WTC11 (cell line): ENCODE data around the gene MYO16. TPM values are rescaled to one million over a fixed set of nuclear protein-coding genes. Genes with fewer than 3 reads are reported as not detected.

Source experiments
- ATAC-seq: fragments of 200-7000 bp; cut with Tn5 transposase; 2 replicates; pipeline ENCODE4 v1.10.0; 2021; ENCODE audit warnings: mild to moderate bottlenecking, moderate library complexity
- CTCF ChIA-PET: fragments of 300-600 bp; sonication (Branson Sonifier 250); formaldehyde crosslinking; loops from one replicate; lab custom pipeline; 2021; ENCODE audit warnings: antibody characterized with exemption; lab: Charles Lee
- POLR2A ChIA-PET: fragments of 350-600 bp; sonication (Branson Sonifier 250); formaldehyde crosslinking; loops from one replicate; lab custom pipeline; 2021; ENCODE audit warnings: antibody characterized with exemption; lab: Charles Lee
- DNase-seq: peaks from one replicate; pipeline ENCODE4 v3.0.0; 2021; ENCODE audit warnings: low spot score
- H3K27ac Mint-ChIP-seq: 2 replicates; pipeline ENCODE4 v1.8.0; 2021; ENCODE audit warnings: mixed read lengths
- H3K27me3 Mint-ChIP-seq: 2 replicates; pipeline ENCODE4 v1.8.0; 2021; ENCODE audit warnings: low read depth, mild to moderate bottlenecking, moderate library complexity, mixed read lengths
- H3K36me3 Mint-ChIP-seq: 2 replicates; pipeline ENCODE4 v1.8.0; 2021; ENCODE audit warnings: mixed read lengths
- H3K4me1 Mint-ChIP-seq: 2 replicates; pipeline ENCODE4 v1.8.0; 2022; ENCODE audit warnings: mixed read lengths
- H3K4me3 Mint-ChIP-seq: 2 replicates; pipeline ENCODE4 v1.8.0; 2021; ENCODE audit warnings: mild to moderate bottlenecking, moderate library complexity, mixed read lengths
- H3K9me3 Mint-ChIP-seq: 2 replicates; pipeline ENCODE4 v1.8.0; 2021; ENCODE audit warnings: mixed read lengths
- AFF4 ChIP-seq: sonication (generic); formaldehyde crosslinking; IDR thresholded peaks from 2 replicates; pipeline ENCODE4 v1.8.1; 2023; ENCODE audit warnings: mild to moderate bottlenecking, missing genetic modification reagents, borderline replicate concordance
- CREM ChIP-seq: sonication (generic); formaldehyde crosslinking; IDR thresholded peaks from 2 replicates; pipeline ENCODE4 v1.8.1; 2022; ENCODE audit warnings: mild to moderate bottlenecking, missing genetic modification reagents, moderate library complexity
- E2F4 ChIP-seq: sonication (generic); formaldehyde crosslinking; IDR thresholded peaks from 2 replicates; pipeline ENCODE4 v1.8.1; 2022; ENCODE audit warnings: low read depth, mild to moderate bottlenecking, moderate library complexity, missing genetic modification reagents, borderline replicate concordance
- KAT7 ChIP-seq: sonication (generic); formaldehyde crosslinking; IDR thresholded peaks from 2 replicates; pipeline ENCODE4 v1.8.1; 2023; ENCODE audit warnings: missing genetic modification reagents, mild to moderate bottlenecking, borderline replicate concordance
- MAX ChIP-seq: sonication (generic); formaldehyde crosslinking; IDR thresholded peaks from 2 replicates; pipeline ENCODE4 v1.8.0; 2022; ENCODE audit warnings: mild to moderate bottlenecking, missing genetic modification reagents
- MXD4 ChIP-seq: fragments of 250-450 bp; sonication (Bioruptor Pico); IDR thresholded peaks from 2 replicates; pipeline ENCODE4 v1.8.0; 2021; ENCODE audit warnings: mild to moderate bottlenecking, moderate library complexity, borderline replicate concordance
- MYBL2 ChIP-seq: sonication (generic); formaldehyde crosslinking; IDR thresholded peaks from 2 replicates; pipeline ENCODE4 v1.8.1; 2023; ENCODE audit warnings: mild to moderate bottlenecking, moderate library complexity, missing genetic modification reagents
- TEAD1 ChIP-seq: sonication (generic); formaldehyde crosslinking; IDR thresholded peaks from 2 replicates; pipeline ENCODE4 v1.8.0; 2022; ENCODE audit warnings: mild to moderate bottlenecking, missing genetic modification reagents
- ZBTB43 ChIP-seq: sonication (generic); formaldehyde crosslinking; IDR thresholded peaks from 2 replicates; pipeline ENCODE4 v1.8.1; 2023; ENCODE audit warnings: mild to moderate bottlenecking, missing genetic modification reagents
- ZMAT4 ChIP-seq: fragments of 250-450 bp; sonication (Bioruptor Pico); IDR thresholded peaks from 2 replicates; pipeline ENCODE4 v1.9.0; 2021; ENCODE audit warnings: mild to moderate bottlenecking
- ZNF232 ChIP-seq: sonication (generic); formaldehyde crosslinking; IDR thresholded peaks from 2 replicates; pipeline ENCODE4 v1.8.0; 2022; ENCODE audit warnings: mild to moderate bottlenecking, missing genetic modification reagents
- ZNF425 ChIP-seq: fragments of 250-450 bp; sonication (Bioruptor Pico); conservative IDR thresholded peaks from 2 replicates; pipeline ENCODE4 v1.9.0; 2021; ENCODE audit warnings: mild to moderate bottlenecking
- total RNA-seq: library from RNA; stranded (reverse); gene quantifications from 3 replicates; pipeline ENCODE4 v1.2.3, GENCODE V29; 2021

Gene MYO16
- total RNA-seq, 1 experiment from 2014 or later: 0.09 TPM

GRCh38 chr13:108877300-108877699 is 247.9 kb downstream of the MYO16 start:
- no peaks in the 10 kb centered on the region; the same call in 1 of the 2 replicates for H3K27me3 Mint-ChIP-seq
- no peak overlapping the region for H3K4me3 Mint-ChIP-seq
- no peak for ATAC-seq
- TF ChIP-seq CREM (CRISPR knock-in tag) (no peak), ZNF425 (CRISPR knock-in tag) (no peak), ZBTB43 (CRISPR knock-in tag) (no peak), ZMAT4 (no peak), ZNF232 (no peak), MXD4 (CRISPR knock-in tag) (no peak), KAT7 (CRISPR knock-in tag) (no peak)
- TF ChIP-seq, all 79 proteins: peak for 0
- CTCF ChIA-PET: no interaction called here
- POLR2A ChIA-PET: no interaction called here
- Mint-ChIP-seq H3K36me3 (peaks cover 9% of the 10 kb centered on the region), H3K9me3 (peaks cover 29% of the 10 kb centered on the region), H3K27ac (no peak overlapping the region), H3K4me1 (no peaks in the 10 kb centered on the region)
- DNase-seq: no peak

- H3K4me1 Mint-ChIP-seq: no peaks in the 10 kb centered on the region
- H3K27me3 Mint-ChIP-seq: no peaks in the 10 kb centered on the region; the same call in 1 of the 2 replicates
- ATAC-seq (no peak), DNase-seq (no peak)
- POLR2A ChIA-PET: no interaction called here
- TF ChIP-seq AFF4 (CRISPR knock-in tag) (no peak), MAX (CRISPR knock-in tag) (no peak), TEAD1 (CRISPR knock-in tag) (no peak), MYBL2 (no peak), E2F4 (no peak)
- TF ChIP-seq, all 79 proteins: peak for 0
- peaks cover 29% of the 10 kb centered on the region for H3K9me3 Mint-ChIP-seq
- H3K4me3 Mint-ChIP-seq: no peak overlapping the region
- CTCF ChIA-PET: no interaction called here
- H3K27ac Mint-ChIP-seq: no peak overlapping the region
- peaks cover 9% of the 10 kb centered on the region for H3K36me3 Mint-ChIP-seq
These were observed 249.3 kb downstream of the MYO16 start for GRCh38 chr13:108878732-108879131.
